ENCODE data around the gene SLC10A7.

SLC10A7 gene

GRCh38 chr4:146271466-146271865 is 250.3 kb downstream of the SLC10A7 start:
- no peak overlapping the region for H3K4me3 ChIP-seq (replicated peaks; ENCODE audit: low read depth, low read length)
- TF ChIP-seq CTCF (IDR thresholded peaks at IDR 0.05; ENCODE audit: low read depth, low read length, missing control alignments), result no peak
- DNase-seq (ENCODE audit: extremely low read depth, low read depth), result no peak

GRCh38 chr4:146269228-146269653 is 252.5 kb downstream of the SLC10A7 start:
- no peak for TF ChIP-seq CTCF (IDR thresholded peaks at IDR 0.05; ENCODE audit: low read depth, low read length, missing control alignments)
- DNase-seq (ENCODE audit: extremely low read depth, low read depth), result no peak
- no peak overlapping the region for H3K4me3 ChIP-seq (replicated peaks; ENCODE audit: low read depth, low read length)

- DNase-seq (ENCODE audit: extremely low read depth, low read depth), result no peak
- H3K4me3 ChIP-seq (replicated peaks; ENCODE audit: low read depth, low read length), result no peak overlapping the region
- no peak for TF ChIP-seq CTCF (IDR thresholded peaks at IDR 0.05; ENCODE audit: low read depth, low read length, missing control alignments)
Observed at GRCh38 chr4:146267826-146268225, 253.9 kb downstream of the SLC10A7 start.

- H3K4me3 ChIP-seq (replicated peaks; ENCODE audit: low read depth, low read length), result no peak overlapping the region
- TF ChIP-seq CTCF (IDR thresholded peaks at IDR 0.05; ENCODE audit: low read depth, low read length, missing control alignments), result no peak
- DNase-seq (ENCODE audit: extremely low read depth, low read depth), result no peak
Observed at GRCh38 chr4:146265950-146266490, 255.7 kb downstream of the SLC10A7 start.

GRCh38 chr4:146263793-146264192 is 257.9 kb downstream of the SLC10A7 start:
- DNase-seq (ENCODE audit: extremely low read depth, low read depth), result no peak
- no peak overlapping the region for H3K4me3 ChIP-seq (replicated peaks; ENCODE audit: low read depth, low read length)
- TF ChIP-seq CTCF (IDR thresholded peaks at IDR 0.05; ENCODE audit: low read depth, low read length, missing control alignments), result no peak

- TF ChIP-seq CTCF (IDR thresholded peaks at IDR 0.05; ENCODE audit: low read depth, low read length, missing control alignments), result no peak
- H3K4me3 ChIP-seq (replicated peaks; ENCODE audit: low read depth, low read length), result no peak overlapping the region
- no peak for DNase-seq (ENCODE audit: extremely low read depth, low read depth)
Observed at GRCh38 chr4:146261041-146261440, 260.7 kb downstream of the SLC10A7 start.

GRCh38 chr4:146260521-146260920 is 261.2 kb downstream of the SLC10A7 start:
- TF ChIP-seq CTCF (IDR thresholded peaks at IDR 0.05; ENCODE audit: low read depth, low read length, missing control alignments), result no peak
- DNase-seq (ENCODE audit: extremely low read depth, low read depth), result no peak
- H3K4me3 ChIP-seq (replicated peaks; ENCODE audit: low read depth, low read length), result no peak overlapping the region

Data from HFF-Myc (cell line).